HepG2 (cell line): ENCODE measurements around the gene CIAPIN1. TPM values are rescaled to one million over a fixed set of nuclear protein-coding genes. Genes with fewer than 3 reads are reported as not detected.
A peak's percentile ranks its signal among the peaks of the same experiment; 100 is the strongest.

Source experiments
- EP300 ChIP-seq, 3 experiments: sonication (generic) in 1 of 3; formaldehyde crosslinking in 1 of 3; IDR thresholded peaks; 2 replicates each; pipeline versions ENCODE4 v1.5.1 to v1.6.1; 2011 to 2020; ENCODE audit warnings: low read depth in 2 of 3, low read length in 2 of 3, borderline replicate concordance in 1 of 3, improper control_type of control experiment in 1 of 3, mild to moderate bottlenecking in 1 of 3, missing genetic modification reagents in 1 of 3, moderate library complexity in 1 of 3
- FOXA3 ChIP-seq: IDR thresholded peaks from 2 replicates; pipeline ENCODE4 v1.6.1; 2016; ENCODE audit warnings: missing genetic modification reagents, missing compliant biosample characterization
- FOXK2 ChIP-seq: fragments of 450-650 bp; IDR thresholded peaks from 2 replicates; pipeline ENCODE4 v1.6.1; 2016
- GABPA ChIP-seq, 2 experiments: IDR thresholded peaks; 2 replicates each; pipeline ENCODE4 v1.6.1; 2011 to 2016; ENCODE audit warnings: low read depth in 2 of 2, low read length in 1 of 2, missing biosample characterization in 1 of 2, missing genetic modification characterization in 1 of 2
- HOXA7 ChIP-seq: sonication (generic); formaldehyde crosslinking; IDR thresholded peaks from 2 replicates; pipeline ENCODE4 v1.8.1; 2022; ENCODE audit warnings: mild to moderate bottlenecking, missing genetic modification reagents, moderate library complexity
- LCORL ChIP-seq, 2 experiments: fragments of 450-650 bp in 1 of 2; sonication (generic) in 1 of 2; formaldehyde crosslinking in 1 of 2; IDR thresholded peaks; 2 replicates each; pipeline versions ENCODE4 v1.5.0 to v1.6.1; 2017 to 2020; ENCODE audit warnings: antibody characterized with exemption in 1 of 2, missing genetic modification reagents in 1 of 2
- MTA3 ChIP-seq: sonication (generic); formaldehyde crosslinking; IDR thresholded peaks from 2 replicates; pipeline ENCODE4 v1.4.0; 2020; ENCODE audit warnings: missing genetic modification reagents
- MTF1 ChIP-seq: sonication (generic); formaldehyde crosslinking; IDR thresholded peaks from 2 replicates; pipeline ENCODE4 v1.5.0; 2020; ENCODE audit warnings: missing genetic modification reagents
- MXD1 ChIP-seq: sonication (generic); formaldehyde crosslinking; IDR thresholded peaks from 2 replicates; pipeline ENCODE4 v1.4.0; 2020; ENCODE audit warnings: mild to moderate bottlenecking, missing genetic modification reagents
- SAP130 ChIP-seq: IDR thresholded peaks from 2 replicates; pipeline ENCODE4 v1.6.1; 2016; ENCODE audit warnings: low read depth
- SIN3B ChIP-seq: fragments of 150-350 bp; IDR thresholded peaks from 2 replicates; pipeline ENCODE4 v1.6.1; 2014; ENCODE audit warnings: low read length
- STAG1 ChIP-seq: sonication (generic); formaldehyde crosslinking; IDR thresholded peaks from 2 replicates; pipeline ENCODE4 v1.4.0; 2020; ENCODE audit warnings: missing genetic modification reagents
- TFAP4 ChIP-seq: sonication (generic); IDR thresholded peaks from 2 replicates; pipeline ENCODE4 v1.6.1; 2016; ENCODE audit warnings: low read depth, borderline replicate concordance
- ZBTB1 ChIP-seq: sonication (generic); formaldehyde crosslinking; IDR thresholded peaks from 2 replicates; pipeline ENCODE4 v1.4.0; 2020; ENCODE audit warnings: missing genetic modification reagents, borderline replicate concordance
- ZBTB21 ChIP-seq: sonication (generic); formaldehyde crosslinking; IDR thresholded peaks from 2 replicates; pipeline ENCODE4 v1.4.0; 2020; ENCODE audit warnings: missing genetic modification reagents
- ZNF550 ChIP-seq: sonication (generic); formaldehyde crosslinking; IDR thresholded peaks from 2 replicates; pipeline ENCODE4 v1.4.0; 2020; ENCODE audit warnings: mild to moderate bottlenecking, missing genetic modification reagents, borderline replicate concordance
- ZNF570 ChIP-seq: sonication (generic); formaldehyde crosslinking; IDR thresholded peaks from 2 replicates; pipeline ENCODE4 v1.4.0; 2020; ENCODE audit warnings: mild to moderate bottlenecking, missing genetic modification reagents, borderline replicate concordance
- ZNF577 ChIP-seq: sonication (generic); formaldehyde crosslinking; IDR thresholded peaks from 2 replicates; pipeline ENCODE4 v1.4.0; 2020; ENCODE audit warnings: mild to moderate bottlenecking, low read depth, missing genetic modification reagents, borderline replicate concordance
- ZNF713 ChIP-seq: sonication (generic); formaldehyde crosslinking; IDR thresholded peaks from 2 replicates; pipeline ENCODE4 v1.4.0; 2020; ENCODE audit warnings: mild to moderate bottlenecking, missing genetic modification reagents
- ZNF891 ChIP-seq: sonication (generic); formaldehyde crosslinking; IDR thresholded peaks from 2 replicates; pipeline ENCODE4 v1.5.0; 2020; ENCODE audit warnings: mild to moderate bottlenecking, missing genetic modification reagents
- polyA plus RNA-seq, 8 experiments: library from polyadenylated mRNA; depleted of rRNA in 3 of 8; stranded (reverse) in 7 of 8; unstranded in 1 of 8; fragments of >200 nt; fragmentation: Illumina TruSeq in 4 of 8; extraction: Trizol in 4 of 8; gene quantifications; 2 replicates each; pipeline versions ENCODE4 v1.2.1 to v1.2.3, GENCODE V29; 2011 to 2016; ENCODE audit warnings: low read depth in 4 of 8, missing spikeins in 1 of 8, mixed read lengths in 1 of 8; ENCODE audit not compliant: insufficient read depth in 1 of 8
- total RNA-seq, 5 experiments: library from RNA; depleted of rRNA; stranded (reverse); fragments of >200 nt; fragmentation: Illumina TruSeq; extraction: Trizol; gene quantifications; 2 replicates each; pipeline ENCODE4 v1.2.3, GENCODE V29; 2016; ENCODE audit warnings: low read depth in 1 of 5
- TF ChIP-seq, protein P1 (sequence below): sonication (generic); formaldehyde crosslinking; IDR thresholded peaks from 2 replicates; pipeline ENCODE4 v1.8.0; 2022; ENCODE audit warnings: low read depth, missing genetic modification reagents
- TF ChIP-seq, protein P2 (sequence below): sonication (generic); formaldehyde crosslinking; IDR thresholded peaks from 2 replicates; pipeline ENCODE4 v1.4.0; 2020; ENCODE audit warnings: missing genetic modification reagents
- TF ChIP-seq, protein P3 (sequence below): sonication (generic); formaldehyde crosslinking; conservative IDR thresholded peaks from 2 replicates; pipeline ENCODE4 v1.4.0; 2020; ENCODE audit warnings: missing genetic modification reagents

CIAPIN1 gene
- total and polyA plus RNA-seq, 2 of the 13 experiments (the other 11 are each of a cell fraction or from before 2014, with no cell fraction given) = 69.3 to 89.7 TPM

- TF ChIP-seq LCORL (IDR thresholded peaks at IDR 0.05) = no peak
- 0 out of 2 replicates have a peak, but pooled peaks have one; percentile 34 for TF ChIP-seq LCORL (CRISPR knock-in tag; IDR thresholded peaks at IDR 0.05)
- TF ChIP-seq ZNF713 (CRISPR knock-in tag) = no peak
- peak; percentile 43; the same call in 1 of the 2 replicates for TF ChIP-seq SAP130
- TF ChIP-seq, protein P1, sequence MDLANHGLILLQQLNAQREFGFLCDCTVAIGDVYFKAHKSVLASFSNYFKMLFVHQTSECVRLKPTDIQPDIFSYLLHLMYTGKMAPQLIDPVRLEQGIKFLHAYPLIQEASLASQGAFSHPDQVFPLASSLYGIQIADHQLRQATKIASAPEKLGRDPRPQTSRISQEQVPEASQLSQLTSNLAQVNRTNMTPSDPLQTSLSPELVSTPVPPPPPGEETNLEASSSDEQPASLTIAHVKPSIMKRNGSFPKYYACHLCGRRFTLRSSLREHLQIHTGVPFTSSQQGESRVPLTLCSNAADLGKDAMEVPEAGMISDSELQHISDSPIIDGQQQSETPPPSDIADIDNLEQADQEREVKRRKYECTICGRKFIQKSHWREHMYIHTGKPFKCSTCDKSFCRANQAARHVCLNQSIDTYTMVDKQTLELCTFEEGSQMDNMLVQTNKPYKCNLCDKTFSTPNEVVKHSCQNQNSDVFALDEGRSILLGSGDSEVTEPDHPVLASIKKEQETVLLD (CRISPR knock-in tag) = no peak
- no peak for TF ChIP-seq FOXA3
- TF ChIP-seq, protein P2, sequence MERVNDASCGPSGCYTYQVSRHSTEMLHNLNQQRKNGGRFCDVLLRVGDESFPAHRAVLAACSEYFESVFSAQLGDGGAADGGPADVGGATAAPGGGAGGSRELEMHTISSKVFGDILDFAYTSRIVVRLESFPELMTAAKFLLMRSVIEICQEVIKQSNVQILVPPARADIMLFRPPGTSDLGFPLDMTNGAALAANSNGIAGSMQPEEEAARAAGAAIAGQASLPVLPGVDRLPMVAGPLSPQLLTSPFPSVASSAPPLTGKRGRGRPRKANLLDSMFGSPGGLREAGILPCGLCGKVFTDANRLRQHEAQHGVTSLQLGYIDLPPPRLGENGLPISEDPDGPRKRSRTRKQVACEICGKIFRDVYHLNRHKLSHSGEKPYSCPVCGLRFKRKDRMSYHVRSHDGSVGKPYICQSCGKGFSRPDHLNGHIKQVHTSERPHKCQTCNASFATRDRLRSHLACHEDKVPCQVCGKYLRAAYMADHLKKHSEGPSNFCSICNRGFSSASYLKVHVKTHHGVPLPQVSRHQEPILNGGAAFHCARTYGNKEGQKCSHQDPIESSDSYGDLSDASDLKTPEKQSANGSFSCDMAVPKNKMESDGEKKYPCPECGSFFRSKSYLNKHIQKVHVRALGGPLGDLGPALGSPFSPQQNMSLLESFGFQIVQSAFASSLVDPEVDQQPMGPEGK = peak; percentile 90
- no peak for TF ChIP-seq ZNF891 (CRISPR knock-in tag)
- TF ChIP-seq EP300 (IDR thresholded peaks at IDR 0.05; ENCODE audit: low read depth in 2 of 2, low read length in 2 of 2) = 0 out of 4 replicates have a peak, but pooled peaks of 1 of the 2 experiments have one; percentile 21
- TF ChIP-seq EP300 (CRISPR knock-in tag; IDR thresholded peaks at IDR 0.05; ENCODE audit: borderline replicate concordance) = no peak
- TF ChIP-seq ZNF570 = no peak
- TF ChIP-seq STAG1 (CRISPR knock-in tag) = peak; percentile 76
- no peak for TF ChIP-seq GABPA (IDR thresholded peaks at IDR 0.05; ENCODE audit: low read depth, low read length)
- peak; percentile 77 for TF ChIP-seq GABPA (CRISPR knock-in tag; IDR thresholded peaks at IDR 0.05; ENCODE audit: low read depth)
- no peak for TF ChIP-seq ZNF577 (CRISPR knock-in tag)
- no peak for TF ChIP-seq SIN3B
- no peak for TF ChIP-seq FOXK2
- TF ChIP-seq, protein P3, sequence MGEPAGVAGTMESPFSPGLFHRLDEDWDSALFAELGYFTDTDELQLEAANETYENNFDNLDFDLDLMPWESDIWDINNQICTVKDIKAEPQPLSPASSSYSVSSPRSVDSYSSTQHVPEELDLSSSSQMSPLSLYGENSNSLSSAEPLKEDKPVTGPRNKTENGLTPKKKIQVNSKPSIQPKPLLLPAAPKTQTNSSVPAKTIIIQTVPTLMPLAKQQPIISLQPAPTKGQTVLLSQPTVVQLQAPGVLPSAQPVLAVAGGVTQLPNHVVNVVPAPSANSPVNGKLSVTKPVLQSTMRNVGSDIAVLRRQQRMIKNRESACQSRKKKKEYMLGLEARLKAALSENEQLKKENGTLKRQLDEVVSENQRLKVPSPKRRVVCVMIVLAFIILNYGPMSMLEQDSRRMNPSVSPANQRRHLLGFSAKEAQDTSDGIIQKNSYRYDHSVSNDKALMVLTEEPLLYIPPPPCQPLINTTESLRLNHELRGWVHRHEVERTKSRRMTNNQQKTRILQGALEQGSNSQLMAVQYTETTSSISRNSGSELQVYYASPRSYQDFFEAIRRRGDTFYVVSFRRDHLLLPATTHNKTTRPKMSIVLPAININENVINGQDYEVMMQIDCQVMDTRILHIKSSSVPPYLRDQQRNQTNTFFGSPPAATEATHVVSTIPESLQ (CRISPR knock-in tag) = no peak
- TF ChIP-seq MTF1 (CRISPR knock-in tag) = no peak
- TF ChIP-seq ZBTB1 (CRISPR knock-in tag) = no peak
- no peak for TF ChIP-seq ZNF550 (CRISPR knock-in tag)
- TF ChIP-seq TFAP4 = peak; percentile 16; the same call in 1 of the 2 replicates
- no peak for TF ChIP-seq HOXA7
- TF ChIP-seq ZBTB21 = no peak
- TF ChIP-seq MTA3 (CRISPR knock-in tag) = no peak
- TF ChIP-seq MXD1 (CRISPR knock-in tag) = 0 out of 2 replicates have a peak, but pooled peaks have one; percentile 7
Measured at GRCh38 chr16:57475711-57476339, 28.6 kb upstream of the CIAPIN1 start (continued).
